ENCODE results near the gene RAD9B.
"Not testable (repeated sequence)": the region's sequence is repeated elsewhere in the genome, so short reads cannot be mapped to it uniquely, and the experiment has no call there.

The RAD9B gene

DNA sequence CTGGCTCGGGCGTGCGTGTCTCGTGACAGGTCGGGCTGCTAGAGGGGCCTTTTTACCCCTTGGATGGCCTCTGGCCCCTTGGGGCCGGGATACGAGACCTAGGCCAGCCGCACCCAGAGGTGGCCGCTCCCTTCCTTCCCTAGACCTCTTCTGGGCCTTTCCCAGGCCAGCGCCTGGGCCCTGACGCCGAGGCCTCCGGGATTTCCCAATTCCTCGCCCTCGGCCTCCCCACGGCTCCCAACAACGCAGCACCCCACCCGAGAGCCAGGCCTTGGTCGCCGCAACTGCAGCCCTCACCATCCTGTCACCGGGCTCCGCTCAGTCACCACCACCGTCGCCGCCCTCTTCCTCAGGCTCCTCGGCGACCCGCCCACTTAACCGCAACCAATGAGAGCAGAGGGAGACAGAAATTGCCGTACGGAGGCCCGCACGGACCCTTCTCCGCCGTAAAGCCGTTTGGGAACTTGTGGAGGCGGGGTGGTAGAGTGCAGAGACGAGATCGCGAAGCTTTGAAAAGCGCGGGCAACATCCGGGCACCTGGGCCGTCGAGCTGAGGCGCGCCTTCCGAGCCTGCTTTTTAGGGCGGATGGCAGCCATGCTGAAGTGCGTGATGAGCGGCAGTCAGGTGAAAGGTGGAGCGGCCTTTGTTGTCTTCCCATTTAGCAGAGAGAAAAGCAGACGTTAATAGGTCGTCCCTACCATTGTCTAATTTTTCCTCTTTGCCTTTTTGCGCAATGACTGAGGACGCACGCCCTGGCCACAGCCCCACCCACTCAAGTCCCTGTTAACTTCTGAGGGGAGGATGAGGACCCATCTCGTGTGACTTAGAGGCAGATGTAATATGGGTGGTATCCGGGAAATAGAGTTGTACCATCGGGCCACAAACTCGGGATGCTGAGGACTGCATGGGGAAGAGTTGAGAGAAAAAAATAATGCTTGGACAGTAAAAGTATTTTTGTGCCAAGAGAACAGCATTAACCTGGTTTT is at the start of gene RAD9B, which contains the start of gene VPS29:
RAD9B (plus strand) TSS at position 580 of the 987 bp plus-strand sequence; CDS start at position 587, 7 bp downstream.
VPS29 (minus strand) TSS at position 360 of the 987 bp plus-strand sequence; CDS start at position 300, 60 bp downstream.
- DNase-seq (ENCODE audit: low read depth in 4 of 4, low spot score in 1 of 4) = peak; percentile 92 to 98 (median 96)

DNA sequence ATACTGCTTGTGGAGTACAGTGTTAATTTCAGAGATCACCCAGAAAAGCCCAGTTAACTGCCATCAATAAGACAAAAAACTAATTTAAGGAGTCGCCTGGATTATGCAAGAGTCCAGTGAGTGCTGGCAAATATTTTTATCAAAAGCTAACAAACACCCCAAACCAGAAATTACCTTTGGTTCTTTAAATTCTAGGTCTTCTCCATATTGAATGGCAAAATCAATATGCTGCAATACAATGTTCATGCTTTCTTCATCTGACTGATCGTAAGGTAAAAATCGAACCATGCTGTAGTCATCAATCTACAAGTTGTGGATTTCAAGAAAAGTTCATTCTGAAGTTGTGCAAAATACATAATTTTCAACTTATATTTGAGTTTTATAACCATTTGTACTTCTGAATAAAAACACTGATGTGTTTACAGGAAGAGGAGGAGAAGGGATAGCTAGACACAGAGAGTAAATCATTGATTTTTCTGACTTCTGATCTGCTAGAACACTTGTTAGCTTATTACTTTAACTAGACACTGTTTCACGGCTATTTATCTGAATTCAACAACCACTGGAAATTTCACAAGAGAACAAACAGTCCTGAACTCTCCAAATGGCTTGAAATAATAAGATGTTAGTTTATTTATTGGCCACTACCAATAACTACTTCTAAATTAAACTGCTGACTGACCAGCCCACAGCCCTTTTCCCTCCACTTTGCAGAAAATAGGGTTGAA is 48.4 kb upstream of the RAD9B start:
- DNase-seq (ENCODE audit: low read depth in 4 of 4, low spot score in 1 of 4) = no peak

DNA sequence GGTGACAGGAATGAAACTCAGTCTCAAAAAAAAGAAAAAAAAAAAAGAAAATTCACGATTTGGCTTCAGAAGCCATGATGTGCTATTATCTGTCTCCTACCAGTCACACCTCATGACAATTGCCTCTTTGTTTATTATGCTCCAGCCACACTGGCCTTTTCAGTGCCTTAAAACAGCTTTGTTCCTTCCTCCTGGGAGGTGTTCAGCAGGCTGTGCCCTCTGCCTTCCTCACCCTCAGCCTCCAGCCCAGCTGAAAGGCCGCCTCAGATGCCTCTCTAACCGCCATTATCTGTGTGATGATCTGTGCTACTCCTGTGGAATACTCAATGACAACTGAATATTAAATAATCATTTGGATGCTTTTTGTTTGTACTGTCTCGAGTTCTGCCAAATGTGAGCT is 43.4 kb upstream of the RAD9B start:
- DNase-seq (ENCODE audit: low read depth in 4 of 4, low spot score in 1 of 4) = no peak

DNA sequence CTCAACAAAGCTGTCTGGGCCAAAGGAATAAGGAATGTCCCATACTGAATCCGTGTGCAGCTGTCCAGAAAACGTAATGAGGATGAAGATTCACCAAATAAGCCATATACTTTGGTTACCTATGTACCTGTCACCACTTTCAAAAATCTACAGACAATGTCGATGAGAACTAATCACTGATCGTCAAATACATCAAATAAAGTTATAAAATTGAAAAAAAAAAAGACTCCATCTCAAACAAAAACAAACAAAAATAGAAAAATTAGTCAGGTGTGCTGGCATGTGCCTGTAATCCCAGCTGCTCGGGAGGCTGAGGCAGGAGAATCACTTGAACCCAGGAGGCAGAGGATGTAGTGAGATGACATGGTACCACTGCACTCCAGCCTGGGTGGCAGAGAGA is 40.9 kb upstream of the RAD9B start:
- DNase-seq (ENCODE audit: low read depth in 4 of 4, low spot score in 1 of 4) = not testable (repeated sequence)

DNA sequence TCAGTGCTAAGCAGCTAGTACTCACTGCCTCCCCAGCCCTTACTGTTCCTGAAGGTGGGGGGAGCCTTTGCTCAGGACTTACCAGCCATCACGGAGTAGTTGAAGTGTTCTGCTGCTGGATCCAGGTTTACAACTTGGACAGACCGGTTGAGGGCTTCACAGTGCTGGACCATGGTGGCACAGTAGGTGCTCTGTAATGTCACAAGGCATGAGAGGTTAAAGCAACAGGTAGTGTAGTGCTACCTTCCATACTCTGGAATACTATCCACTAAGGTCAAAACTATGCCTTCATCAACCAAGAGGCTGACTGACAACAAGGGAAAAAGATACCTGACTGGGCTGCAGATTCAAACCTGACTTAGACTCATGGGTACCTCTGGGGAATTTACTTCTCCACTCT is 37.1 kb upstream of the RAD9B start:
- DNase-seq (ENCODE audit: low read depth in 4 of 4, low spot score in 1 of 4) = no peak

DNA sequence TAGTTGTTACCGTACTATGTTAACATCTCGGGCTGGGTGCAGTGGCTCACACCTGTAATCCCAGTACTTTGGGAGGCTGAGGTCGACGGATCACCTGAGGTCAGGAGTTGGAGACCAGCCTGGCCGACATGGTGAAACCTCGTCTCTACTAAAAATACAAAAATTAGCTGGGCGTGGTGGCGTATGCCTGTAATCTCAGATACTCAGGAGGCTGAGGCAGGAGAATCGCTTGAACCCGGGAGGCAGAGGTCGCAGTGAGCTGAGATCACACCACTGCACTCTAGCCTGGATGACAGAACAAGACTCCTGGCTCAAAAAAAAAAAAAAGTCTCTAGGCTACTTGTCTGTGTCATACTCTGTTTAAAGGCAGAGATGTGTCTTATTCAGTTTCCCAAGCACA is 36.4 kb upstream of the RAD9B start:
- DNase-seq (ENCODE audit: low read depth in 4 of 4, low spot score in 1 of 4) = not testable (repeated sequence)

DNA sequence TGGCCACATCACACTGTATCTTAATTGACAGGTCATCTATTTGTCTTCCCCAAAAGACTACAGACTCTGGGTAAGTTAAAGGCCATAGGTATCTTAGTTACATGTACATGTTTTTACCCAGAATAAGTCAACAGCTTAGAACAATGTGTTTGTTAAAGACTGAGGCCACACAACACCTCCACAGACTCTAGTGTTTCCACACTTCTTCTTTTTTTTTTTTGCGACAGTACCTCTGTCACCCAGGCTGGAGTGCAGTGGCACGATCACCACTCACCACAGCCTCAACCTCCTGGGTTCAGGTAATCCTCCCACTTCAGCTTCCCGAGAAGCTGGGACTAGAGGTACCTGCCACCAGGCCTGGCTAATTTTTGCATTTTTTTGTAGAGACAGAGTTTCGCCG is 35.3 kb upstream of the RAD9B start:
- DNase-seq (ENCODE audit: low read depth in 4 of 4, low spot score in 1 of 4) = no peak

DNA sequence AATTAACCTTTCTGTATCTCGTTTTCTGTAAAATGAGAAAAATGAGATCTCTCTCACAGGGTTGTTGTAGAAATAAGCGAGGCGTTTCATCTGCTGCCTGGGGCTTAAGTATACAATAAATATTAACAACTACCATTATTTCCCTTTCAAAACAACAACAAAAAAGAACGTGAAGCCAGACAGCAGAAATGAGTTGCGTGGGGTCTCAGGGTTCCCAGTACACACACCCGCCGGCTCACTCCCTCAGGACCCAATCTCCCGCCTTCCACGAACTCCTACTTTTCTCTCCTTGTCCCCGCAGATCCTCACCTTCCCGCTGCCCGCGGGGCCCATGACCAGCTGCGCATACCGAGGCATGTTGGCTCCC is 34.3 kb upstream of the RAD9B start:
- DNase-seq (ENCODE audit: low read depth in 4 of 4, low spot score in 1 of 4) = no peak

DNA sequence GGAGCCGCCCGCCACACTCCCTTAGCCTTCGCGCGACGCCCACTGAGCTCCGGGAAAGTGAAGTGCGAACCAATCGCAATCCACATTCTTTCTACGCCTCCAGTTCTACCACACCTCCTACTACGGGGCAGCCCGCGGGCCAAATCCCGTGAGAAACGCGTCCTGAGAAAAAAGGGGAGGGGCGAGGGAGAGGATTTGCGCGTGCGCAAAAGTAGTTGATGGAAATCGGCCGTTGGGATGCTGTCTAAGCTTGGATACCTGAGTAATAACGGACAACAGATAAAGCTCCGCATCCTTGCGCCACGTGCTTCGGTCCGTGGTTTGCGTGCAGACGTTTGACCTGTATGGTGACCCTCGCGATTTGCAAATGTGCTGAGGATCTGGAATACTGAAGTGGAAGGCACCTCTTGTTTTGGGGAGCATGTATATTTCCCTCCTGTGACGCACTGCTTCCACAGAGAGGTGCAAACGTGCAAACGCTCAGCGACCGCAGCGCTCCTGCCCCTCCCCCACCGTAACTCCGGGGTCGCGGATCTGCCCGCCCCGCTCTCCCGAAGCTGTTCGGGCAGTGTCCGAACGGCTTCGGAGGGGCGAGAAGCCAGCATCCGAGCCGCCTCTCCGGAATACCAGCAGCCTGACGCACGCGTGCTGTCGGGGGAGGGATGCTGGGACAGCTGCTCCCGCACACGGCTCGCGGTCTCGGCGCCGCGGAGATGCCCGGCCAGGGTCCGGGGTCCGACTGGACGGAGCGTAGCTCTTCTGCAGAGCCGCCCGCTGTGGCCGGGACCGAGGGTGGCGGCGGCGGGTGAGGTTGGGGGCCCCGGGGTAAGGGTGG is 33.7 kb upstream of the RAD9B start, which contains the start of the genes FAM216A and GPN3:
FAM216A (plus strand) TSS at position 632 of the 835 bp plus-strand sequence; CDS start at position 663, 31 bp downstream.
GPN3 (minus strand) TSS at position 44 of the 835 bp plus-strand sequence. CDS start 54 bp downstream, outside the sequence.
- peak; percentile 86 to 91 (median 88) for DNase-seq (ENCODE audit: low read depth in 4 of 4, low spot score in 1 of 4)

DNA sequence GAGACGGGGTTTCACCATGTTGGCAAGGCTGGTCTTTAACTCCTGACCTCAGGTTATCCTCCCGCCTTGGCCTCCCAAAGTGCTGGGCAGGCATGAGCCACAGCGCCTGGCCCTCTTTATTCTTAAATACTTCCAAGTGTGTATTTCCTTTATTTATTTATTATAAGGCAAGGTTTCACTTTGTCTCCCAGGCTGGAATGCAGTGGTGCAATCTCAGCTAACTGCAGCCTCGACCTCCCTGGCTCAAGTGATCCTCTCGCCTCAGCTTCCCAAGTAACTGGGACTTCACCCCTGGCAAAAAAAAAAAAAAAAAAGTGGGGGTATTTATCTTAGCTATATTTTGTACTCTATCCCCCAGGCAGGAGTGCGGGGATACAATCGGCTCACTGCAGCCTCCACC is 26.7 kb upstream of the RAD9B start:
- no peak for DNase-seq (ENCODE audit: low read depth in 4 of 4, low spot score in 1 of 4)

DNA sequence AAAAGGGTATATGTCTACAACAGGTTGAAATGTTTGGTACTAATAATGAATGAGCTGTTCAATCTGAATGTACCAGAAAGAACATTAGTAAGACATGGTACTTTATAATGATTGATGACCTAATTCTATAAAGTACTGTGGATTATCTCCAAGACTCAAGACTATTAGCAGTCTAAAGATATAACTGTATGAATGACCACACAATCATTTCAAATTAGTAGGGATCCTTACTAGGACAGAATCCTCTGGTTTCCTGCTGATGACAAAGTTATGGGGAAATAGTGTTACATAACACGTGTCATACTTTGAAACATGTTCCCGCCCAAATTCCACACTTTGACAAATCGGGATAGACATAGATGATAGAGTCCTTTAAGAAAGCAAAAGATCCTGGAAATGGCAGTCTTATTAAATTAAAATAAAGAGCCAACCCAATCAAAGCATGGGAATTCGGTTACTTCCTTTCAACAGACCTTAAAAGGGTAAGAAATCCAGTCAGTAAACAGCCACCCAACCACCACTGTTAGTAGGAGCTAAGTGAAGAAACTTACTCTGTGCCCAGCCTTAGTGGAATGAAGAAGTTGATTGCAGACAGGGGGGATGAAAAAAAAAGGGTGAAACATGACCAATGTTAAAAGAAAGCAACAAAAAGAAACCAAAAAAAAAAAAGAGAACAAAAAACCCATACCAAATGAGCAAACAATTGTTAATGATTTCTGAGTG is 3.0 kb upstream of the RAD9B start:
- no peak for DNase-seq (ENCODE audit: low read depth in 4 of 4, low spot score in 1 of 4)

DNA sequence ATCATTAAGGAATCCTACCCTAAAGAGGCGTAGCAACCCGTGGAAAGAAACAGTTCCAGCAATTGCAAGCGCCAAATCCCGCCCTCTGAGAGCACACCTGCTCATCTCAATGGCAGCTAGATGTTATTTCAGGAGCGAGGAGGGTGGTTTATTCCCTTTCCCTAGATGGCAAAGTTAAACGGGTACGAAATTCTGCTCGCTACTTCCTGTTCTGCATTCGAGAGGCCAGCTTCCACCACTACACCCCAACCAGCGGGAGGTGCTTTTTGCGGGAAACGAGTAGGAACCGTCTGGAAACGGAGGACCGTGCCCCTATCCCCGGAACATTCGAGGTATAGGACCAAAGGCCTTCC is 756 bp upstream of the RAD9B start:
- DNase-seq (ENCODE audit: low read depth in 4 of 4, low spot score in 1 of 4) = peak in 2 of 4 experiments; percentile 6 to 15

DNA sequence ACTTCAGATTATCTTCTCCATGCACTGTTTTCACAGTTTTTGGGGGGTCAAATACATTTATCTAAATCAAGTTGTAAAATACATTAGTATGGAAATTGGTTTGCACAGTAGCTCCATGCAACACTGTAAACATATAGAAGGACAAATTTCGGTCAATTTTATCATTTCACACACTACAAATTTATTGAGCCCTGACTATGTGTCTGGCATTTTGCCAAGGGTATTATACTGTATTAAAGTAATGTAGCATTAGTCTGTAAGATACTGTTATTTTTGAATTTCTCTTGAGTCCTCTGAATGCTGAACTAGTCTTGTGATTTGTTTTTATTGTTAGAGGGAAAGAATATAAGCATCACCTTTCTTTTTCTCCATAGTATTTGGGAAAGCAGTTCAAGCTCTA is 1.3 kb downstream of the RAD9B start:
- DNase-seq (ENCODE audit: low read depth in 4 of 4, low spot score in 1 of 4) = no peak

DNA sequence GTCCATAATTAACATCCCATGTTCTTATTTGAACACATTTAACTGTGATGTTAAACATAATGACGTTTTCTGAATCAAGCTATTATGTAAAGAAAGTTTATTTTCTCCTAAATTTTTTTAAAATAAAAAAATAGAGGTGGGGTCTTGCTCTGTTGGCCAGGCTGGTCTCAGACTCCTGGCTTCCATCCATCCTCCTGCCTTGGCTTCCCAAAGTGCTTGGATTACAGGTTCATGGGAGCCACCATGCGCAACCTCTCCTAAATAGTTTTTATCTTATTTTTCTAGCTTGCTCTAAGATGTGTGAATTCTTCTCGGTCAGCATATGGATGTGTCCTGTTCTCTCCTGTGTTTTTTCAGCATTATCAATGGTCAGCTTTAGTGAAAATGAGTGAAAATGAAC is 3.2 kb downstream of the RAD9B start:
- no peak for DNase-seq (ENCODE audit: low read depth in 4 of 4, low spot score in 1 of 4)

DNA sequence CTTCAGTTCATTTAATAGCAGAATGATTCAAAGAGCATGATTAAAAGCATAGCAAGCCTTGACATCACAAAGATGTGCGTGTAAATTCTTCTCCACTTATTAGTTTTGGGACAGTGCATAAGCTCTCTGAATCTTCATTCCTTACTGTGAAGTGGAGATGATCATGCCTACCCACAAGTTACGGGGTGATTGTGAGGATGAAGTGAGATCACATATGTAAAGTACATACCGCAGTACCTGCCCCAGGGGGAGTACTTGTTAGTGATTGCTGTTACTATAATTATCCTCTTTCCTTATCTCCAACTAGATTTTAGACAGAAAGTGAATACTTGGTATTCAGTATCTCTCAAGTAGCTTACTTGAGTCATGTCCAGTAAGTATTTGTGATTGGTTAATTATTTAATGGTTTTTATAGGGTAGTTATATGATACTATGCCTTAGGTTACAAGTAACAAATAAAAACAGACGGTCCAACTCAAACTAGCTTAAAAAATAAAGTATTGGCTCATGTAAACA is 6.0 kb downstream of the RAD9B start:
- DNase-seq (ENCODE audit: low read depth in 4 of 4, low spot score in 1 of 4) = no peak

DNA sequence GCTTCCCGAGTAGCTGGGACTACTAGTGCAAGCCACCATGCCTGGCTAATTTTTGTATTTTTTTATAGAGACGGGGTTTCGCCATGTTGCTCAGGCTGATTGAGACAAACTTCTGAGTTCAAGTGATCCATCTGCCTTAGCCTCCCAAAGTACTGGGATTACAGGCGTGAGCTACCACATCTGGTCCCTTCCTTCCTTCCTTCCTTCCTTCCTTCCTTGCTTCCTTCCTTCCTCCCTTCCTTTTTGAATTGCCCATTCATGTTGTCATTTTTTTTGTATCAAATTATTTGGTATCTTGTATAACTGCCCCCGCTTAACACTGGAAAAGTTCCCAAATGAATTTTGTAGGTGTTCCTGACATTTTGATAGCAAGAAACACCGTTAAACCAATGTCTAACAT is 11.7 kb downstream of the RAD9B start:
- no peak for DNase-seq (ENCODE audit: low read depth in 4 of 4, low spot score in 1 of 4)

DNA sequence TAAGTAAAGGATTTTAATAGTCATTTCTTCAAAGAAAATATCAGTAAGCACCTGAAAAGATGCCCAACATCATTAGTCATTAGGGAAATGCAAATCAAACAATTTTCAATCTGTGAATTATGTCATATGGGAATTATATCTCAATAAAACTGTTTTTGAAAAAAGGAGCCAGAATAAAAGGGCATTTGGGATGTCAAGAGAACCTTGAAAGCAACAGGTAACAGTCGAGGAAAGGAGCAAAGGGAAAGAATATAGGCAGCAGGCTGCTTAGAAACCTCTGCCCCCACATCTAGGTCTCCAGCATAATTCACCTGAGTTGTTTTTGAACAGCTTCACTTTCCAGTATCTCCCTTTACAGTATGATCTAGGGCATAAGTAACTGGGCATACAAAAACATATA is 12.2 kb downstream of the RAD9B start:
- DNase-seq (ENCODE audit: low read depth in 4 of 4, low spot score in 1 of 4) = no peak

DNA sequence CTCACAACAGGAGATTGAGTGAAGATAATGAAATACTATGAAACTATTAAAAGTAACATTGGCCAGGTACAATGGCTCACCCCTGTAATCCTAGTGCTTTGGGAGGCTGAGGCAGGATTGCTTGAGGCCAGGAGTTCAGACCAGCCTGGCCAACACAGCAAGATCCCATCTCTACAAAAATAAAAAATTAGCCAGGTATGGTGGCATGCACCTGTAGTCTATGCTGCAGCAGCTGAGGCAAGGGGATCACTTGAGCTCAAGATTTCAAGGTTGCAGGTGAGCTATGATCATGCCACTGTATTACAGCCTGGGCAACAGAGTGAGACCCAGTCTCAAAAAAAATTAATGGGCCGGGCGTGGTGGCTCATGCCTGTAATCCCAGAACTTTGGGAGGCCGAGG is 14.9 kb downstream of the RAD9B start:
- DNase-seq (ENCODE audit: low read depth in 4 of 4, low spot score in 1 of 4) = no peak

DNA sequence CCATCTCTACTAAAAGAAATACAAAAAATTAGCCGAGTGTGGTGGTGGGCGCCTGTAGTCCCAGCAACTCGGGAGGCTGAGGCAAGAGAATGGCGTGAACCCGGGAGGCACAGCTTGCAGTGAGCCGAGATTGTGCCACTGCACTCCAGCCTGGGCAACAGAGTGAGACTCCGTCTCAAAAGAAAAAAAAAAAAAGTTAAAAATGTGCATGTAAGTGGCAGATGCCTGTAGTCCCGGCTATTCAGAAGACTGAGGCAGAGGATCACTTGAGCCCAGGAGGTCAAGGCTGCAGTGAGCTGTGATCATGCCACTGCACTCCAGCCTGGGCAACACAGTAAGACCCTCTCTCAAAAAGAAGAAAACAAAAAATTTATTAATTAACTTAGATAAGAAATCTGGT is 15.9 kb downstream of the RAD9B start:
- not testable (repeated sequence) for DNase-seq (ENCODE audit: low read depth in 4 of 4, low spot score in 1 of 4)
